GM21737 (cell line): ENCODE measurements around the gene S100A3.

Experiments
- ATAC-seq: cut with Tn5 transposase; IDR thresholded peaks from one replicate; pipeline ENCODE4 v1.9.1; 2021; ENCODE audit warnings: mild to moderate bottlenecking, moderate library complexity; ENCODE audit not compliant: unreplicated experiment

Gene S100A3

DNA sequence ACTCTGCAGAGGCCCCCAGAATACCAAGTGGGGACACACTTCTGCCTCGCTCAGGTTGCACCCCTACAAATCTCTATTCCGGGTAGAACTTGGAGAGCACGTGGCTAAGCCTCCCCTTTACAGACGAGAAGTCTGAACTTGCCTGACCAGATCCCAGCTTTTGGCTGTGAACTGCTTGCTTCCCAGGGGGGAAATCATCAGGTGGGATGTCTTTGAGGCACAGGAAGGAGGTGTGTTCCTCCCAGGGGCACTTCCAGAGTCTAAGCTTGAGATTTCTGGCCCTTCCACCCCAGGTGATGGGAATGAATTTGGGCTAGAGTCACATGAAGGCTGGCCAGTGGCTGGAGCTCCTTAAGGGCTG is 1.3 kb upstream of the S100A3 start:
- ATAC-seq = no peak

- no peak for ATAC-seq
These were observed 811 bp upstream of the S100A3 start for GRCh38 chr1:153549741-153550397.

DNA sequence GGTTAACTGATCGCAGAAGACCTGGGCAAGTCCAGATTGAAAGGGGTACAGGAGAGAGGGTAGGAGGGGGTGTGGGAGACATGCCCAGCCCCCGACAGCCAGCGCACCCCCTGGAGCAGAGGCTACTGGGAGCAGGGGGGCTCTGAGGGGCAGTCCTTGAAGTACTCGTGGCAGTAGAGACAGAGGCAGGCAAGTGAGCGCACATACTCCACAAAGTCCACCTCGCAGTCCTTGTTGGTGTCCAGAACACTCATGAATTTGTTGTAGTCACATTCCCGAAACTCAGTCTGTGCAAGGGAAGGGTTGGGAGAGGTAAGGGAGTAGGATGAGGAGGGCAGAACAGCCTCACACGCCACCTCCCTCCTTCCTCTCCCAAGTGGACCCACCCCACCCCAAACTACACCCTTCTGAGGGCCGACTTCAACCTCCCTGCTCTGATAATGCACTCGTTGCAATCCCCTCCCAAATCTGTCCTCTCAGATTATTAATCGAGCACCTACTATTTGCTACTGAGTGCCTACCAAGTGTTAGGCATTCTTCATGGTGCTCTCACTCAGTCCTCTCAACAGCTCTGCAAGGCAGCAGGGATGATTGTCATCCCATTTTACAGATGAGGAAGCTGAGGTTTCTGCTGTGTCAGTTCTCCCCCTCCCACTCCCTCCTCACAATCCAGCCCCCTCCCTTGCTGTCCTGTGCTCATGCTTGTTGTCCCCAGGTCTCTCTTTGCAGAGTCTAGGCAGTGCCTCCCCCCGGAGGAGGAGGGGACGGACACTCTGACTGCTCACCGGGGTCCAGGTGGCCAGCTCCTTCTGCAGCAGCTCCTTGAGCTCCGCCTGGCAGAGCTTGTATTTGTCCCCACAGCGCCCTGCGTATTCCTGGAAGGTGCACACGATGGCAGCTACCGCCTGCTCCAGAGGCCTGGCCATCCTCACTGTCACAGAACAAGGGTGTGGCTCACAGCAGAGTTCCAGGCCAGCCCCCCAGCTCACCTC is 1.2 kb downstream of the S100A3 start:
- ATAC-seq = no peak

DNA sequence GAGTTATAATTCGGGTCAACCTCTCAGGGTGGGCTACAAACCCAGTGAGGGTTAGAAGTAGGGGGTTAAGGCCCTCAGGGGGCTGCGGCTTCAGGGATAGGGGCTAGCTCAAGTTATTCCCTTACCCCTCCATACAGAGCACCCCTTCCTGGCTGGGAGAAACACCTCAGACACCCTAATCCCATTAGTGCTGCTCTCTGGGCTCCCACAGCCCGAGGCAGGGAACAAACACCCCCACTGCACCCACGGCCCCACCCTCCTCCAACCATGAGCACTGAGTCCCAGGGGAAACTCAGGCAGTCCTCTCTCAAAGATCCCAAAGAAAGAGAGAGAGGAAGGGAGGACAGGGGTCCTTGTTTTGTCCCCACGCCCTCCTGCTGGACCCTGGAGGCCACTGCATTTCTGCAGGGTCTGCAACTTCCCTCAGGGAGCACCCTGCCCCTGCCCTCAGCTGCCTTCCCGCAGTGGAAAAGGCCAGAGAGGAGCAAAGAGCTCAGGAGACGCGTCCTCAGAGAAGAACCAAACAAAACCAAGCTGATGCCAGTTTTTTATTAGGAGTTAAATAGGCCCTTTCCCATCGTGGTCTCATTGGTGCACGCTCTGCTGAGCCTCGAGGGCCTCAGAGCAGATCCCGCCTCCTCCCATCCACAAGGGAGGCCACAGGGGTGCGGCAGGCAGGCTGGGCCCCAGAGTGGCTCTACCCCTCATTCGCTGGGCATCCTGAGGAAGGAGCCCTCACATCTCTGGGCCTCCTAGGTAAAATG is 2.1 kb downstream of the S100A3 start:
- no peak for ATAC-seq

DNA sequence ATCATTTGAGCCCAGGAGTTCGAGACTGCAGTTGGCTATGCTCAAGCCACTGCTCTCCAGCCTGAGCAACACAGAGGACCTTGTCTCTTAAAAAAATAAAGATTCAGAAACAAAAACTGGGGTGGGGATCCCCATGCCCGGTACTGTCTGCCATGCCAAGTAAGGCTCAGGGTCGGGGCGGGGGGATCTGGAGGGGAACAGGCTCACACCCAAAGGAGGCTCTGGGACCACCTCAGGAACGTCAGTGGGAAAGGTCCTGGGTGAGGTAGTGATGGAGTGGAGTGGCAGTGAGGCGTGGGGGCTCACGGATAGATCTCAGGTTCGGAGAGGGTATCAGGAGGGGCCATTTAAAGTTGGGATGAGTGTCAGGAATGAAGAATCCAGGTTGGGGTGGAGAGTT is 2.7 kb downstream of the S100A3 start:
- ATAC-seq = no peak

DNA sequence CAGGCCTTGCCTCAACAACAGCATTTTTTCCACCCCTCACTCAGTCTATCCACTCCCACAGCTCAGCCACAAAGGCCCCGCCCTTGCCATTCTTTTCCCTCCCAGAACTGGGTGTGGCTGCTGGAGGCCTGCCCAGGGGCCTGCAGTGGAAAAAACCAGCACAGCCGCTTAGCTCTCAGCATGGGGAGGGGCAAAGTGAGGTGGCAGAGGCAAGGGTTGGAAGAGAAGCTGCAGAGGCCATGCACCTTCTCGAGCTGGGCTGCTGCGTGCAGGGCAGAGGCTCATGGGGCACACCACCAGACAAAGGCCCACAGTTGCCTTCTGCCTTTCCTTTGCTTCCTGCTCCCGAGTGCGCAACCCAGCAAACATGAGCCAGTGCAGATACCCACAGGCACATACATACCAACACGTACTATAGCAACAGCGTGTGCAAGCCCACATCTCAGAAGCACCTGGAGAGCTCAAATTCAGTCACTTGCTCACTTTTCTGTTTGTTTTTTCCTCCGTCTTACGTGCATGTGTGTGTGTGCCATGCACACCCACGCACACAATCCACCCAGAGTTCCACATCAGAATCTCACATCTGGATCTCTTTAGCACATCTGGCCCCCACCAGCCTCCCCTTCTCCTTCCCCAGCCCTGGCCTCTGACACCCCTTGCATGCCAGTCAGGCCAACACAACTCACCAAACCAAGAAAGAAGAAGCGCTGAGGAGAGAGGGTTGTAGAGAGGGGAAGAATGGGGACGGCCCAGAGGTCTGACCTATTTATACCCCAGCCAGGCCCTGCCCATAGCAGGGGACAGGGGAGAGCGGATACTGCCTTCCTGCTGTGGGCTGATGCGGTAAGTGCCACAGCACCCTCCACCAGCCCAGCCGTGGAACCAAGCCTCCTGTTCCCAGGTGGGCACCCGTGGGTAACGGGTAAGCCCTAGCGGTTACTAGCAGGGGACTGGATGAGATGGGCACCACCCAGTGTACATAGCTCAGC is 3.7 kb downstream of the S100A3 start, which contains the start of gene S100A4:
S100A4 (minus strand) TSS at position 740 of the 989 bp plus-strand sequence. CDS start 1,012 bp downstream, outside the sequence.
- ATAC-seq = no peak

GRCh38 chr1:153544453-153545066 is 4.5 kb downstream of the S100A3 start:
- ATAC-seq = no peak

DNA sequence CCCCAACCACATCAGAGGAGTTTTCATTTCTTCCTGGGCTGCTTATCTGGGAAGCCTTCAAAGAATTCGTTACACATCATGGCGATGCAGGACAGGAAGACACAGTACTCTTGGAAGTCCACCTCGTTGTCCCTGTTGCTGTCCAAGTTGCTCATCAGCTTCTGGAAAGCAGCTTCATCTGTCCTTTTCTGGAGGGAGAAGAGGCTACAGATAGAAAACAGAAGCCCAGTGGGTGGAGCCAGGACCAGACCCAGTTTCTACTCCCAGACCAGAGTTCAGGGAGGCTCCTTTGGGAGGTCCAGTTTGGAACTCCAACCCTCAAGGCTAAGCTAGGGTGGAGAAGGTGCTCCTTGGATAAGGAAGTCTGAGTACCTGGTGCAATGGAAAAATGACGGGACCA is 5.3 kb downstream of the S100A3 start:
- ATAC-seq = no peak

GRCh38 chr1:153542956-153543711 is 5.9 kb downstream of the S100A3 start:
- no peak for ATAC-seq

- no peak for ATAC-seq
These were observed 7.1 kb downstream of the S100A3 start for GRCh38 chr1:153541641-153542590.

DNA sequence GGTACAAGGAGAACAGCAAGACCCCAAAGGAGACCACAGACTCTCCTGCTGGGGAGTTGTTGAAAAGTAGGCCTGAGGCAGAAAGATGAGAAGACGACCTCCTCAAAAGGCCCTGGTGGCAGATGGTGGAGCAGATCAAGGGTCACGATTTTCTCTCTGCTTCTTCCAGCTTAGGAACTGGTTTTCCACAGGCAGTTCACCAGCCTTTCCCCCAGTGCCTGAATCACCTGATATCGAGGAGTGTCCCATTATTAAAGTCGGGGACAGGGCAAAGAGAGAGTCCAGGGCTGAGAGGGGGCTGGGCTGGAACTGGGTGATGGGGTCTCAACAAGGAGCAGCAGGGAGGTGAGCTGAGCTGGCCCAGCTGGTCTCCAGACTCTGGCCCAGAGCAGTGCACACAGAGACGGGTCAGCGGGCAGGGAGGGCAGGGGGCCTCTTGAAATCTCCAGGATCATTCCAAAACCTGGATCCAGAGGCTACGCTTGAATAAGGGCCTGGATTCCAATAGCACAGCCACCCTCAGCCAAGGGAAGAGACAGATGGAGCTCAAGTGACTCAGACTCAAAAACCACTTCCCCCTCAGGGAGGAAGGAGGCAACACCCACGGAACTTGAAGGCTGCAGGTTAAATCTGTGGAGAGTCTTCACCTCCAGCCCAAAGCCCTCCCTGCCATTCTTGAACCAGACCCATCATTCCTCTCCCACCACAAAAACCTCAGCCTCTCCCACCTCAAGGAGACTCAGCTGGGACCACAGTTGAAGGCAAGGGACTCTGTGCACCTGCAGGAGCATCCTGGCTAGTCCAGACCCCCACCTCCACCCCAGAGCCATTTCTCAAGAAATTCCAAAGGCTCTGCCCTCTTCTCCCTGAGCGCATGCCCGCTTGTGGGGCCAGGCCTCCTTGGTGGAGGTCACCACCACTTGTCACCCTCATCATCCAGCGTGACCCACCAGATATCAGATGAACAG is 8.4 kb downstream of the S100A3 start, which contains the start of gene S100A5:
S100A5 (minus strand) TSS at position 541 of the 968 bp plus-strand sequence. CDS start 743 bp downstream, outside the sequence.
- ATAC-seq = no peak

DNA sequence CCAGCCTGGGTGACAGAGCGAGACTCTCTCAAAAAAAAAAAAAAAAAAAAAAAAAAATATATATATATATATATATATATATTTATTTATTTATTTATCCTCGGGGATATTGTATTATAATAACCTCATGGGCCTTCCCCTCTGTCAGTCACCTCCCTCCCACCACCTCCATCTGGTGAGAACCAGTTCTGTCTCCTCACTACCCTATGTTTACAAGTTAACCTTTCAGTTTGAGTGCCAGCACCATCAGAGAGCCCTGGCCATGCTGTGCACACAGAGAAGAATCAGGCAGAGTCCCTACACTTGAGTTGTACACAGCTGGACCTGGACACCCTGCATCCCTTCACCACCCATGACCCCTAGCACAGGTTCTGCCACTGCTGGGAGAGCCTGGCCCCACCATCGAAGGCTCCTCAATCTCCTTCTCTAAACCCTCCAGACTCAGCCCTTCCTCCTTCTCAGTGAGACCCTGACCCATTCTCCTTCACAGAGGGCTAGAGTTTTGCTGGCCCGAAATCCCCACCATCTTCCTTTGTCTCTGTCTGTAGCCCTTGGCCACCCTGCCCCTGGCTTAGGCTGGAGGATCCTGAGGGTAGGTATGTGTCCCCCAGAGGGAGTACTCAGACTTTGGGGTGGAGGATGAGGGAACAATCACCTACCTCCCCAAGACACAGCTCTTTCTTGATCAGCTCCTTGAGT is 9.5 kb downstream of the S100A3 start:
- ATAC-seq = no peak

DNA sequence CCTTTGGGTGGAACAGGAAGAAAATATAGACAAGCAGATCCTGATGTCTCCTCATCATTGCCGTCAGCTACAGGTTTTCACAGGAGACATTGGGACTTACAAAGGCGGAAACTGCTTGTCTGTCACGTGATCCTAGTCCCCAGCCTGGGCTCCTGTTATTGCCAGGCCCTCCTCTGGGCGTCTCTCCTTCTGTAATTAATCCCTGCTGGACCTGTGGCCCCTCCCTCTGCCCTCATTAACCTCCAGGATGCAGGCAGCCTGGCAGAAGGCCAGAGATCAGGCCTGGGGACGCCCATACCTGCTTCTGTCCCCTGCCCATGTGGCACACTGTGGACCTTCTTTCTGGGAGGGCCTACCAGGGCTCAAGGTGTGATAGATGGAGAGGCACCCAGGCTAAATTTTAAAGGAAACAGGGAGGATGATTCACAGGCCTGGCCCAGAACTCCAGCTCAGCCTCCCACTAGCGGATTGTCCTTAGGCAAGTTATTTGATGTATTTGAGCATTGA is 10.7 kb downstream of the S100A3 start:
- ATAC-seq = no peak

GRCh38 chr1:153537376-153537730 is 11.7 kb downstream of the S100A3 start:
- ATAC-seq = no peak

- no peak for ATAC-seq
These were observed 12.2 kb downstream of the S100A3 start for GRCh38 chr1:153536671-153537375.
